Ishikawa (cell line): ENCODE measurements around the gene RO60.

Experiments
- CEBPB ChIP-seq: IDR thresholded peaks from 2 replicates; pipeline ENCODE4 v1.6.1; 2012
- CREB1 ChIP-seq: IDR thresholded peaks from 2 replicates; pipeline ENCODE4 v1.6.1; 2012; ENCODE audit warnings: low read depth
- EGR1 ChIP-seq: IDR thresholded peaks from 2 replicates; pipeline ENCODE4 v1.6.1; 2012
- EP300 ChIP-seq: IDR thresholded peaks from 2 replicates; pipeline ENCODE4 v1.6.1; 2012; ENCODE audit warnings: borderline replicate concordance
- FOXM1 ChIP-seq: IDR thresholded peaks from 2 replicates; pipeline ENCODE4 v1.6.1; 2012; ENCODE audit warnings: low read depth, borderline replicate concordance
- NFIC ChIP-seq: IDR thresholded peaks from 2 replicates; pipeline ENCODE4 v1.6.1; 2012
- RAD21 ChIP-seq: IDR thresholded peaks from 2 replicates; pipeline ENCODE4 v1.6.1; 2012; ENCODE audit warnings: low read depth
- TAF1 ChIP-seq: IDR thresholded peaks from 2 replicates; pipeline ENCODE4 v1.6.1; 2012; ENCODE audit warnings: low read depth, mild to moderate bottlenecking
- TCF12 ChIP-seq: IDR thresholded peaks from 2 replicates; pipeline ENCODE4 v1.6.1; 2012; ENCODE audit warnings: low read depth
- TEAD4 ChIP-seq: IDR thresholded peaks from 2 replicates; pipeline ENCODE4 v1.6.1; 2012
- YY1 ChIP-seq: IDR thresholded peaks from 2 replicates; pipeline ENCODE4 v1.6.1; 2012; ENCODE audit warnings: low read depth
- ZBTB7A ChIP-seq: IDR thresholded peaks from 2 replicates; pipeline ENCODE4 v1.6.1; 2012; ENCODE audit warnings: low read depth
- TF ChIP-seq, protein P1 (sequence below): IDR thresholded peaks from 2 replicates; pipeline ENCODE4 v1.6.1; 2012
- TF ChIP-seq, protein P2 (sequence below): IDR thresholded peaks from 2 replicates; pipeline ENCODE4 v1.6.1; 2012; ENCODE audit warnings: low read depth, mild to moderate bottlenecking

DNA sequence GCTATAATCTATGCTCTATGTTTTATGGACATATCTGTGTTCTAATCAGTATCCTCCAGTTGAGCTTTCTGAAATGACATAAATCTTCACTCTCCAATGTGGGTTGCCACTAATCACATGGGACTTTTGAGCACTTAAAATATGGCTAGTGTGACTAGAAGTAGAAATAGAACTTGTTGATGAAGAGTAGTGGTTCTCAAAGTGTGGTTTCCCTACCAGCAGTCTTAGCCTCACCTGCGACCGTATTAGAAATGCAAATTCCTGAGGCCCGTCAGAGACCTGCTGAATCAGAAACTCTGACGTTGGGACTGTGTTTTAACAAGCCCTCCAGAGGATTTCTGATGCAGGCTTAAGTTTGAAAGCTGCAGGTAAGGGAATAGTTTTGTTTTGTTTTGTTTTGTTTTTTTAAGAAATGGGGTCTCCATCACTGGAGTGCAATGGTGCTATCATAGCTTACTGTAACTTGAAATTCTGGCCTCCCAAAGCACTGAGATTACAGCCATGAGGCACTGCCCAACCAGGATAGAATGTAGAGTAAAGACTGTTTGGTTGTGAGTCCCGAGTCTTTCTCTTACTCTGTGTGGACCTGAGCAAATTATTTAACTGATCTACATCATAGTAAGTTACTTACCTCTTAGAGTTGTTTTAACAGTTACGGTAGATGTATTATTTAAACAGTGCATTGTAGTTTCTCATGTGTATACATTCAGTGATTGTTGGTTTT is 24.1 kb downstream of the RO60 start:
- TF ChIP-seq, protein P1, sequence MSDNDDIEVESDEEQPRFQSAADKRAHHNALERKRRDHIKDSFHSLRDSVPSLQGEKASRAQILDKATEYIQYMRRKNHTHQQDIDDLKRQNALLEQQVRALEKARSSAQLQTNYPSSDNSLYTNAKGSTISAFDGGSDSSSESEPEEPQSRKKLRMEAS: no peak
- TF ChIP-seq, protein P2, sequence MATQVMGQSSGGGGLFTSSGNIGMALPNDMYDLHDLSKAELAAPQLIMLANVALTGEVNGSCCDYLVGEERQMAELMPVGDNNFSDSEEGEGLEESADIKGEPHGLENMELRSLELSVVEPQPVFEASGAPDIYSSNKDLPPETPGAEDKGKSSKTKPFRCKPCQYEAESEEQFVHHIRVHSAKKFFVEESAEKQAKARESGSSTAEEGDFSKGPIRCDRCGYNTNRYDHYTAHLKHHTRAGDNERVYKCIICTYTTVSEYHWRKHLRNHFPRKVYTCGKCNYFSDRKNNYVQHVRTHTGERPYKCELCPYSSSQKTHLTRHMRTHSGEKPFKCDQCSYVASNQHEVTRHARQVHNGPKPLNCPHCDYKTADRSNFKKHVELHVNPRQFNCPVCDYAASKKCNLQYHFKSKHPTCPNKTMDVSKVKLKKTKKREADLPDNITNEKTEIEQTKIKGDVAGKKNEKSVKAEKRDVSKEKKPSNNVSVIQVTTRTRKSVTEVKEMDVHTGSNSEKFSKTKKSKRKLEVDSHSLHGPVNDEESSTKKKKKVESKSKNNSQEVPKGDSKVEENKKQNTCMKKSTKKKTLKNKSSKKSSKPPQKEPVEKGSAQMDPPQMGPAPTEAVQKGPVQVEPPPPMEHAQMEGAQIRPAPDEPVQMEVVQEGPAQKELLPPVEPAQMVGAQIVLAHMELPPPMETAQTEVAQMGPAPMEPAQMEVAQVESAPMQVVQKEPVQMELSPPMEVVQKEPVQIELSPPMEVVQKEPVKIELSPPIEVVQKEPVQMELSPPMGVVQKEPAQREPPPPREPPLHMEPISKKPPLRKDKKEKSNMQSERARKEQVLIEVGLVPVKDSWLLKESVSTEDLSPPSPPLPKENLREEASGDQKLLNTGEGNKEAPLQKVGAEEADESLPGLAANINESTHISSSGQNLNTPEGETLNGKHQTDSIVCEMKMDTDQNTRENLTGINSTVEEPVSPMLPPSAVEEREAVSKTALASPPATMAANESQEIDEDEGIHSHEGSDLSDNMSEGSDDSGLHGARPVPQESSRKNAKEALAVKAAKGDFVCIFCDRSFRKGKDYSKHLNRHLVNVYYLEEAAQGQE: no peak
- TF ChIP-seq EP300: no peak
- TF ChIP-seq TAF1: no peak
- TF ChIP-seq RAD21: no peak
- no peak for TF ChIP-seq TEAD4
- TF ChIP-seq CEBPB: no peak
- TF ChIP-seq NFIC: no peak
- no peak for TF ChIP-seq YY1
- TF ChIP-seq CREB1: no peak
- no peak for TF ChIP-seq FOXM1
- TF ChIP-seq EGR1: no peak
- TF ChIP-seq TCF12: no peak
- no peak for TF ChIP-seq ZBTB7A
